ENCODE data around the gene TMEM175. TPM values are rescaled to one million over a fixed set of nuclear protein-coding genes. Genes with fewer than 3 reads are reported as not detected.

TMEM175 gene
- total and polyA plus RNA-seq, 12 donors = 15.6 to 49.6 (median 19.0) TPM

- DNase-seq (no peak), ATAC-seq (no peak)
- Histone ChIP-seq H3K36me3 (peaks cover 0 to 99% (median 52%) of the 10 kb centered on the region in 9 donors), H3K27me3 (no peaks in the 10 kb centered on the region), H3K4me3 (no peak overlapping the region), H3K9me3 (no peaks in the 10 kb centered on the region), H3K27ac (no peak overlapping the region), H3K4me1 (no peaks in the 10 kb centered on the region)
- TF ChIP-seq, protein P1, sequence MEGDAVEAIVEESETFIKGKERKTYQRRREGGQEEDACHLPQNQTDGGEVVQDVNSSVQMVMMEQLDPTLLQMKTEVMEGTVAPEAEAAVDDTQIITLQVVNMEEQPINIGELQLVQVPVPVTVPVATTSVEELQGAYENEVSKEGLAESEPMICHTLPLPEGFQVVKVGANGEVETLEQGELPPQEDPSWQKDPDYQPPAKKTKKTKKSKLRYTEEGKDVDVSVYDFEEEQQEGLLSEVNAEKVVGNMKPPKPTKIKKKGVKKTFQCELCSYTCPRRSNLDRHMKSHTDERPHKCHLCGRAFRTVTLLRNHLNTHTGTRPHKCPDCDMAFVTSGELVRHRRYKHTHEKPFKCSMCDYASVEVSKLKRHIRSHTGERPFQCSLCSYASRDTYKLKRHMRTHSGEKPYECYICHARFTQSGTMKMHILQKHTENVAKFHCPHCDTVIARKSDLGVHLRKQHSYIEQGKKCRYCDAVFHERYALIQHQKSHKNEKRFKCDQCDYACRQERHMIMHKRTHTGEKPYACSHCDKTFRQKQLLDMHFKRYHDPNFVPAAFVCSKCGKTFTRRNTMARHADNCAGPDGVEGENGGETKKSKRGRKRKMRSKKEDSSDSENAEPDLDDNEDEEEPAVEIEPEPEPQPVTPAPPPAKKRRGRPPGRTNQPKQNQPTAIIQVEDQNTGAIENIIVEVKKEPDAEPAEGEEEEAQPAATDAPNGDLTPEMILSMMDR (IDR thresholded peaks at IDR 0.05) = no peak
- WGBS, 2 donors = 87 to 91% methylated on average over 24 of the region's 24 CpGs
- intact Hi-C loops (cut with DNase I) = no loop called here
Measured at GRCh38 chr4:884896-885295, 47.4 kb upstream of the TMEM175 start.

GRCh38 chr4:885353-885752 lies 46.9 kb upstream of the TMEM175 start:
- Histone ChIP-seq H3K4me3 (no peak overlapping the region), H3K27ac (no peak overlapping the region), H3K9me3 (no peaks in the 10 kb centered on the region), H3K27me3 (no peaks in the 10 kb centered on the region), H3K36me3 (peaks cover 0 to 99% (median 52%) of the 10 kb centered on the region in 9 donors), H3K4me1 (no peaks in the 10 kb centered on the region)
- 95 to 96% methylated on average over 10 of the region's 10 CpGs for WGBS, 2 donors
- intact Hi-C loops (cut with DNase I) = no loop called here
- DNase-seq = no peak
- TF ChIP-seq, protein P1 (IDR thresholded peaks at IDR 0.05) = no peak
- ATAC-seq = no peak

DNA sequence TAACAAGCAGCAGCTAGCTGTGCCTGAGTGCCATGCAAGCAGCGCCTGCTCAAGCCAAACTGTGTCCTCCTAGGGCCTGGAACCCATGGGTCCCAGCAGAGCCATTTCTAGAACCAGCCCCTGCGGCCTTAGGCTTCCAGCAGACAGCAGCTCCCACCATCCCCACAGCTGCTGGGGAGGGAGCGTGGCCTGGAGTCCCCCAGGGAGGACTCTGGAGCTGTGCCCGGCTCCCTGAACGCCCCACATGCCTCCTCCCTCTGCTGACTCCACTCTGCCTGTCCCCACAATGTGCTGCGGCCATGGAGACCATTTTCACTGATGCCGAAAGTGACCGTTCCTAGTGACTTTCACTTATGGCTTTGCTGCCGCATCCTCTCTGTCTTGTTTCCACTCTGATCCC lies 46.0 kb upstream of the TMEM175 start:
- Histone ChIP-seq H3K27ac (no peak overlapping the region), H3K4me3 (no peak overlapping the region), H3K36me3 (peaks cover 0 to 99% (median 50%) of the 10 kb centered on the region in 9 donors), H3K9me3 (no peaks in the 10 kb centered on the region), H3K27me3 (no peaks in the 10 kb centered on the region), H3K4me1 (no peaks in the 10 kb centered on the region)
- intact Hi-C loops (cut with DNase I) = no loop called here
- 68 to 74% methylated on average over 9 of the region's 9 CpGs for WGBS, 2 donors
- ATAC-seq (peak in 5 of 8 donors; percentile 24 to 54 (median 33)), DNase-seq (peak; percentile 13 to 50)
- TF ChIP-seq, protein P1 (IDR thresholded peaks at IDR 0.05) = no peak

DNA sequence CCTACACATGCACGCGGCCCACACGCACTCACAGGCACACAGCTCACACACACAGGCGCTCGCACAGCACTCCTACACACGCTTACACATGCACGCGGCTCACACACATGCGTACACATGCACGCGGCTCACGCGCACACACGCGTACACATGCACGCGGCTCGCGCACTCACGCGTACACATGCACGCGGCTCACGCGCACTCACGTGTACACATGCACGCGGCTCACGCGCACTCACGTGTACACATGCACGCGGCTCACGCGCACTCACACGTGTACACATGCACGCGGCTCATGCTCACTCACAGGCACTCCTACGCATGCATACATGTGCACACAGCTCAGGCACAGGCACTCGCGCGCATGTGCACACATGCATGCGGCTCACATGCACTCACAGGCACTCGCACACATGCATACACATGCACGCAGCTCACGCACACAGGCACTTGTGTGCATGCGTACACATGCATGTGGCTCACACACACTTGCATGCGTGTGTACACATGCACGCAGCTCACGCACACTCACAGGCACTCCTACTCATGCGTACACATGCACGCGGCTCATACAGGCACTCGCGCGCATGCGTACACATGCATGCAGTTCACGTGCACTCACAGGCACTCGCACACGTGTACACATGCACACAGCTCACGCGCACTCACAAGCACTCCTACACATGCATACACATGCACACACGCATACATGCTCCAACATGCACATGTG lies 45.1 kb upstream of the TMEM175 start:
- ATAC-seq (no peak), DNase-seq (no peak)
- Histone ChIP-seq H3K4me1 (no peaks in the 10 kb centered on the region), H3K36me3 (peaks cover 0 to 99% (median 45%) of the 10 kb centered on the region in 9 donors), H3K9me3 (no peaks in the 10 kb centered on the region), H3K27ac (no peak overlapping the region), H3K27me3 (no peaks in the 10 kb centered on the region), H3K4me3 (no peak overlapping the region)
- 97 to 98% methylated on average over 63 of the region's 63 CpGs for WGBS, 2 donors
- intact Hi-C loops (cut with DNase I) = no loop called here
- TF ChIP-seq, protein P1 (IDR thresholded peaks at IDR 0.05) = no peak
